ENCODE data around the gene AMIGO3.

The AMIGO3 gene

GRCh38 chr3:49701388-49702077 is 18.0 kb downstream of the AMIGO3 start:
- Histone ChIP-seq H3K4me3 (ENCODE audit: low read depth in 1 of 2, low read length in 2 of 2) (no peak overlapping the region), H3K4me1 (ENCODE audit: insufficient read depth, low read length) (no peaks in the 10 kb centered on the region), H3K9ac (ENCODE audit: low read depth, low read length) (no peak overlapping the region), H3K4me2 (ENCODE audit: insufficient read depth, low read length) (no peak overlapping the region), H3K36me3 (ENCODE audit: insufficient read depth, low read length) (peaks cover 75% of the 10 kb centered on the region), H3K27me3 (ENCODE audit: insufficient read depth, low read length, poor library complexity) (no peaks in the 10 kb centered on the region), H4K20me1 (ENCODE audit: insufficient read depth, low read length) (peaks cover 4% of the 10 kb centered on the region; the same call in 1 of the 2 replicates), H2AFZ (ENCODE audit: low read depth, low read length) (no peak overlapping the region), H3K79me2 (ENCODE audit: insufficient read depth, low read length) (no peaks in the 10 kb centered on the region), H3K9me3 (ENCODE audit: insufficient read depth, low read length, severe bottlenecking) (no peaks in the 10 kb centered on the region), H3K27ac (ENCODE audit: low read length) (no peak overlapping the region)
- DNase-seq (no peak), ATAC-seq (ENCODE audit: insufficient read depth, low read depth) (no peak)
- TF ChIP-seq, protein P1, sequence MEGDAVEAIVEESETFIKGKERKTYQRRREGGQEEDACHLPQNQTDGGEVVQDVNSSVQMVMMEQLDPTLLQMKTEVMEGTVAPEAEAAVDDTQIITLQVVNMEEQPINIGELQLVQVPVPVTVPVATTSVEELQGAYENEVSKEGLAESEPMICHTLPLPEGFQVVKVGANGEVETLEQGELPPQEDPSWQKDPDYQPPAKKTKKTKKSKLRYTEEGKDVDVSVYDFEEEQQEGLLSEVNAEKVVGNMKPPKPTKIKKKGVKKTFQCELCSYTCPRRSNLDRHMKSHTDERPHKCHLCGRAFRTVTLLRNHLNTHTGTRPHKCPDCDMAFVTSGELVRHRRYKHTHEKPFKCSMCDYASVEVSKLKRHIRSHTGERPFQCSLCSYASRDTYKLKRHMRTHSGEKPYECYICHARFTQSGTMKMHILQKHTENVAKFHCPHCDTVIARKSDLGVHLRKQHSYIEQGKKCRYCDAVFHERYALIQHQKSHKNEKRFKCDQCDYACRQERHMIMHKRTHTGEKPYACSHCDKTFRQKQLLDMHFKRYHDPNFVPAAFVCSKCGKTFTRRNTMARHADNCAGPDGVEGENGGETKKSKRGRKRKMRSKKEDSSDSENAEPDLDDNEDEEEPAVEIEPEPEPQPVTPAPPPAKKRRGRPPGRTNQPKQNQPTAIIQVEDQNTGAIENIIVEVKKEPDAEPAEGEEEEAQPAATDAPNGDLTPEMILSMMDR (IDR thresholded peaks at IDR 0.05; ENCODE audit: borderline replicate concordance, extremely low read depth, low read length, poor library complexity, severe bottlenecking): peak; percentile 52
- TF ChIP-seq EZH2 (IDR thresholded peaks at IDR 0.05; ENCODE audit: borderline replicate concordance, low read depth, low read length, severe bottlenecking): no peak

- Histone ChIP-seq H3K36me3 (ENCODE audit: insufficient read depth, low read length) (peaks cover 68% of the 10 kb centered on the region), H4K20me1 (ENCODE audit: insufficient read depth, low read length) (peaks cover 4% of the 10 kb centered on the region; the same call in 1 of the 2 replicates), H3K4me3 (ENCODE audit: low read depth in 1 of 2, low read length in 2 of 2) (no peak overlapping the region), H3K79me2 (ENCODE audit: insufficient read depth, low read length) (no peaks in the 10 kb centered on the region), H3K27me3 (ENCODE audit: insufficient read depth, low read length, poor library complexity) (no peaks in the 10 kb centered on the region), H3K27ac (ENCODE audit: low read length) (no peak overlapping the region), H2AFZ (ENCODE audit: low read depth, low read length) (no peak overlapping the region), H3K4me1 (ENCODE audit: insufficient read depth, low read length) (no peaks in the 10 kb centered on the region), H3K9me3 (ENCODE audit: insufficient read depth, low read length, severe bottlenecking) (no peaks in the 10 kb centered on the region), H3K4me2 (ENCODE audit: insufficient read depth, low read length) (no peak overlapping the region), H3K9ac (ENCODE audit: low read depth, low read length) (no peak overlapping the region)
- ATAC-seq (ENCODE audit: insufficient read depth, low read depth) (no peak), DNase-seq (no peak)
- TF ChIP-seq EZH2 (IDR thresholded peaks at IDR 0.05; ENCODE audit: borderline replicate concordance, low read depth, low read length, severe bottlenecking): no peak
- TF ChIP-seq, protein P1 (IDR thresholded peaks at IDR 0.05; ENCODE audit: borderline replicate concordance, extremely low read depth, low read length, poor library complexity, severe bottlenecking): peak; percentile 43
These were observed 18.9 kb downstream of the AMIGO3 start for GRCh38 chr3:49700453-49701128.

- H3K27ac ChIP-seq (ENCODE audit: low read length): no peak overlapping the region
- no peak for ATAC-seq (ENCODE audit: insufficient read depth, low read depth)
- H3K4me1 ChIP-seq (ENCODE audit: insufficient read depth, low read length): no peaks in the 10 kb centered on the region
- peaks cover 62% of the 10 kb centered on the region for H3K36me3 ChIP-seq (ENCODE audit: insufficient read depth, low read length)
- H3K79me2 ChIP-seq (ENCODE audit: insufficient read depth, low read length): no peaks in the 10 kb centered on the region
- no peak overlapping the region for H3K4me2 ChIP-seq (ENCODE audit: insufficient read depth, low read length)
- peaks cover 4% of the 10 kb centered on the region; the same call in 1 of the 2 replicates for H4K20me1 ChIP-seq (ENCODE audit: insufficient read depth, low read length)
- no peak overlapping the region for H3K4me3 ChIP-seq (ENCODE audit: low read depth in 1 of 2, low read length in 2 of 2)
- TF ChIP-seq, protein P1 (IDR thresholded peaks at IDR 0.05; ENCODE audit: borderline replicate concordance, extremely low read depth, low read length, poor library complexity, severe bottlenecking): no peak
- DNase-seq: no peak
- H3K27me3 ChIP-seq (ENCODE audit: insufficient read depth, low read length, poor library complexity): no peaks in the 10 kb centered on the region
- no peak overlapping the region for H2AFZ ChIP-seq (ENCODE audit: low read depth, low read length)
- H3K9me3 ChIP-seq (ENCODE audit: insufficient read depth, low read length, severe bottlenecking): no peaks in the 10 kb centered on the region
- no peak overlapping the region for H3K9ac ChIP-seq (ENCODE audit: low read depth, low read length)
These were observed 19.5 kb downstream of the AMIGO3 start for GRCh38 chr3:49700014-49700413.
